HG03469 (cell line): ENCODE measurements around the gene POM121.
"Not testable (repeated sequence)": the region's sequence is repeated elsewhere in the genome, so short reads cannot be mapped to it uniquely, and the experiment has no call there.

Experiments
- ATAC-seq: cut with Tn5 transposase; IDR thresholded peaks from one replicate; pipeline ENCODE4 v1.9.1; 2021; ENCODE audit warnings: mild to moderate bottlenecking, moderate library complexity, moderate number of reproducible peaks; ENCODE audit not compliant: unreplicated experiment

POM121 gene

DNA sequence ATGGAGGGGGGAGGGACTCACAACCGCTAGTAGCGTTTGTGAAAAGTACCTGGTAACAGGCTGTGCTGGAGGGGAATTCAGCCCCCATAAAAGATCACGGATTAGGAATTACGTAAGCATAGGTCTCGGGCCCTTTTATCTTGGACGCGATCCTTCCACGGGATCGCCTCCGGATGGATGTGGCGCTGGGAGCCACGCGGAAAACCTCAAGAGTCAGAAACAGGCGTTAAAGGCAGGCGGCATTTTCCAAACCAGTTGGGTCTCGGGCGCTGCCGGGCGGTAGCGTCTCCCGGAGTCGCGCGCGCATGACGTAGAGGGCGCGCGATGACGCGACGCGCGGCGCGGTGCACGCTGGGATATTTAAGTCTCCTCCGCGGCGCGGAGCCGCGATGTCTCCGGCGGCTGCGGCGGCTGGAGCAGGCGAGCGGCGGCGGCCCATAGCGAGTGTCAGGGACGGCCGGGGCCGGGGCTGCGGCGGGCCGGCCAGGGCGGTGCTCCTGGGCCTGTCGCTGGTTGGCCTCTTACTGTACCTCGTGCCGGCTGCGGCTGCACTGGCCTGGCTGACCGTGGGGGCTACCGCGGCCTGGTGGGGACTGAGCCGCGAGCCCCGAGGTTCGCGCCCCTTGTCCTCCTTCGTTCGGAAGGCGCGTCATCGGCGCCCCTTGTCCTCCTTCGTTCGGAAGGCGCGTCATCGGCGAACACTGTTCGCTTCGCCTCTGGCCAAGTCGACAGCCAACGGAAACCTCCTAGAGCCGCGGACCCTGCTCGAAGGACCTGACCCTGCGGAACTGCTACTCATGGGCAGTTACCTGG is at the start of gene POM121:
POM121 (plus strand) TSS at position 363 of the 813 bp plus-strand sequence; CDS start at position 390, 27 bp downstream.
- peak; percentile 66 for ATAC-seq

DNA sequence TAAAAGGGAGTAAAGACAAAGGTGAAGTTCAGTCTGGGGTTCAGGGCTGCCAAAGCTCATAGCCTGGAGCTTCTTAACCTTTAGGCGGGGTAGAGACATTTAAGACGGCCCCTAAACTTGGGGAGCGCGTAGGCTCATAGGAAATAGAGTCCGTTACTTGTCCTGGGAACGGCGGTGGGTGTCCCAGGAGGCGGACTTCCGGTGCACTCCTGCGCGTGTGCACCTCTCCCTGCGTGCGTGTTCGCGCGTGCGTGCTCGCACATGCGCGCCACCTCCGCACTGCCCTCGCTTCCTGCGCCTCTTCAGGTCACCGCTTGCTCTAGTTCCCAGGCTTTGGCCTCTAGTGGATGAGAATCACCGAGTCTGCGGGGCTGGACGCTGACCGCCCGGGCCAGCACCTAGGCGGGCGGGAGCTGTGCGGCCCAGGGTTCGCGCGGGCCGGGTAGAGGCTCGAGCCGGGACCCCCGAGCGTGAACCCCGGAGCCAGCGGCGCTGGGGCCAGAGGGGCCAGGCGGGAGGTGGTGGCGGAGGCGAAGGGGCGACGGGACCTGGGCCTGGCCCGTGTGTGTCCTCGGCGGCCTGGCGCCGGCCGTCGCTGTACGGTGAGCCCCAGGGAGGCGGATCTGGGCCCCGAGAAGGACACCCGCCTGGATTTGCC is 45.7 kb upstream of the POM121 start:
- peak; percentile 99 for ATAC-seq

DNA sequence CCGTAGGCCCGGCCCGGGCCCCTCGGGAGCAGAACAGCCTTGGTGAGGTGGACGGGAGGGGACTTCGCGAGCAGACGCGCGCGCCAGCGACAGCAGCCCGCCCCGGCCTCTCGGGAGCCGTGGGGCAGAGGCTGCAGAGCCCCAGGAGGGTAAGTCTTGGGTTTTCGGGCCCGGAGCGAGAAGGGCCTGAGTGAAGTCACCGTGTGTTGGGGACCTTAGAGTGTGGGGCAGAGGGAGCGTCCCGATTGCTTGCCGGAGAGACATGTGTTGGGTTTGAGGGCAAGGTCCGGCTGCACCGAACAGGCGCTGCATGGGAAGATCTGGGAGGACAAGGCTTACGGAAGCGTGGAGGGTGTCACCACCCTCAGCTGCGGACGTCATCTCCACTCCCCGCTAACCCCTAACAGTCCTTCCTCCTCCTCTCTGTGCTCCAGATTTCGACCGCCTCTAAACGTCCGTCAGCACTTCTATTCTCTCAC is 45.1 kb upstream of the POM121 start:
- ATAC-seq: not testable (repeated sequence)

DNA sequence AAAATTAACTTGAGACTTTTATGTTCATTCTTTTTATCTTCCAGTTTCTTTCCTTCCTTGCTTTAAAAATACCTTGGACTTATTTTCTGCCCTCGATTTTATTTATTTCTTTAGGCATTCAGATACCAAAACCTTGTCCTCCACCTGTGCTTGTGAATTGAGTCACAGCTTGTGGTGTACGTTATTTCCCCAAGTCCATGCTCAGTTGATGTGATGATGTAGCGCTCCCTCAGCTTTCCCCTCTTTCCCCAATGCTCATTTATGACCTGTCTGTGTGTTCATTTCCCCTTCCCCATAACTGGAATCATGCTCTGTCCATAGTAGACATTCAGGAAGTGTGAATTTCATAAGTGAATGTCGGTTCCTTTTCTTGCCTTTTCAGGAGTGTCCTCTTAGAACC is 33.1 kb upstream of the POM121 start:
- not testable (repeated sequence) for ATAC-seq

DNA sequence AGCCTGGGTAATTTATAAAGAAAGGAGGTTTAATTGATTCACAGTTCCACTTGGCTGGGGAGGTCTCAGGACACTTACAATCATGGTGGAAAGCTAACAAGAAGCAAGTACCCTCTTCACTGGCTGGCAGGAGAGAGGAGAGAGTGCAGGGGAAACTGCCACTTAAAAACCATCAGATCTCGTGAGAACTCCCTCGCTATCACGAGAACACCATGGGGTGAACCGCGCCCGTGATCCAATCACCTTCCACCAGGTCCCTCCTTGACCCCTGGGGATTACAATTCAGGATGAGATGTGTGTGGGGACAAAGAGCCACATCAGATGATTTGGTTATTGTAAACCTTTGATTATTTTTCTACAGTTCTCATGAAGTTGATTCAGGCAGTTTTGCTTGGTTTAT is 20.2 kb upstream of the POM121 start:
- not testable (repeated sequence) for ATAC-seq

DNA sequence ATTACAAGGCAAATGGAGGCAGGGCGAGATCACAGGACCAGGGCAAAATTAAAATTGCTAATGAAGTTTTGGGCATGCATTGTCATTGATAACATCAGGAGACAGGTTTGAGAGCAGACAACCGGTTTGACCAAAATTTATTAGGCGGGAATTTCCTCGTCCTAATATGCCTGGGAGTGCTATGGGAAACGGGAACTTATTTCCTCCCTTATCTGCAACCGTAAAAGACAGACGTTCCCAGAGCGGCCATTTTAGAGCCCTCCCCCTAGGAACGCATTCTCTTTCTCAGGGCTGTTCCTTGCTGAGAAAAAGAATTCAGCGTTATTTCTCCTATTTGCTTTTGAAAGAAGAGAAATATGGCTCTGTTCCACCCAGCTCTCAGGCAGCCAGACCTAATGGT is 16.5 kb upstream of the POM121 start:
- not testable (repeated sequence) for ATAC-seq

DNA sequence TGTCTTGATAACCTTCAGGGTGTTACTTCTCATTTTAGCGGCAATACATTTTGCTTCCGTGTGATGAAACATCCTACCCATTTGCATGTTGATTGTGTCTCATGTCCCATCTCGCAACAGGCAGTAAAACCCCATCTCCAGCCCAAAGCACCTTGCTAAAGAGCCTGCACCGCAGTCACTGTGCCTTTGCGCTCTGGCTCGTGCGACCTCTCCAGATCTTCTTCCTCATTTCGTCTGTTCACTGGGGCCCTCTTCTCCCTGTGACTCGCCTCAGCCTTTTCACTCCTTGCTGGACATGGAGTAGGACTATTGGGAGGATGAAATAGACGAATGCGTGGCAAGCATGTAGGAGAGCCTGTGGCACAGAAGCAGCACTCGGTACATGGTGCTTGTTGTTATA is 13.5 kb upstream of the POM121 start:
- not testable (repeated sequence) for ATAC-seq

DNA sequence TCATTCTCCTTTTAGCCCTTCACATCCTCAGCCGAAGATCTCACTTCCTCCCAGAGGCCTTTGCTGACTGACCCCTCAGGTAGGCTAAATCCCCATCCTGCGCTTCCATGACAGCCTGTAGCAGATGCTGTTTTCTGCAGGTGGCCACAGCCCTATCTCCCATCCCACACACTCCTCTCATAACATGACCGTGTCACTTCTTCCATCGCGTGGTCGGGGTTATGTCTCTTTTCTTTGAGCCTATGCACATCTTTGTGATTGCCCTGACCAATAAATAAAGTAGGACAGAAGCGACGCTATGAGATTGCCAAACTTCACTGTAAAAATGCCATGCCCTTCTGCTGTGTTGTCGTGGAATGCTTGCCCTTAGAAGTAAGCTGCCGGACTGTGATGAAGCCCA is 11.1 kb upstream of the POM121 start:
- not testable (repeated sequence) for ATAC-seq

DNA sequence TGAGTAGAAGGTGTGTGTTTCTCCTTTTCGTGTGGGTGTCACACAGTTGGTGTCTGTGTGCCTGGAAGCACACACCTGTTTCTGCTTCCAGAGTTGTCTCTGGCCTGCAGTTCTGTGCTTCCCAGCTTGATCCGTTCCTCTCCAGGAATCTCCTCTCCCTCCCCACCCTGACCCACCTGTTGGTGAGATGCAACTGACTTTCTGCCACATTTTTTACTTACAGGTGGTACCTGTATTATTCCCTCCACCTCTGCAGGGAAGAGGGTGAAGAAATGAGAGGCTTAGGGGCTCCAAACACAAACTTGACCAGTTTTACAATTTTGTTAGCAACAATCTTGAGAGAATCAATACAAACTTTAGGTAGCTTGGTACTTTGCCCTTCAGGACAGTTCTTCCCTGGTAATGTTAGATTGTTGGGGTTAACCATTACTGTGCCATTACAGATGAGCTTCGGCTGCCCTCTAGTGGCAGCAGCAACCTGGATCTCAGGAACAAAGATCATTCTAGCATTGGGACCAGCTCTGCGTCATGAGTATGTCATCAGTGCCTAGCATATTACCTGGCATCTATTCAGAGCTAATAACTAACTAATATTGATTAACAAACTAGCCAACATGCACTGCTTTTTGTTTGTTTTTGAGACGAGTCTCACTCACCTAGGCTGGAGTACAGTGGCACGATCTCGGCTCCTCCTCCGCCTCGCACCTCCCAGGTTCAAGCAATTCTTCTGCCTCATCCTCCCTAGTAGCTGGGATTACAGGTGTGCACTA is 10.0 kb upstream of the POM121 start:
- peak; percentile 78 for ATAC-seq

DNA sequence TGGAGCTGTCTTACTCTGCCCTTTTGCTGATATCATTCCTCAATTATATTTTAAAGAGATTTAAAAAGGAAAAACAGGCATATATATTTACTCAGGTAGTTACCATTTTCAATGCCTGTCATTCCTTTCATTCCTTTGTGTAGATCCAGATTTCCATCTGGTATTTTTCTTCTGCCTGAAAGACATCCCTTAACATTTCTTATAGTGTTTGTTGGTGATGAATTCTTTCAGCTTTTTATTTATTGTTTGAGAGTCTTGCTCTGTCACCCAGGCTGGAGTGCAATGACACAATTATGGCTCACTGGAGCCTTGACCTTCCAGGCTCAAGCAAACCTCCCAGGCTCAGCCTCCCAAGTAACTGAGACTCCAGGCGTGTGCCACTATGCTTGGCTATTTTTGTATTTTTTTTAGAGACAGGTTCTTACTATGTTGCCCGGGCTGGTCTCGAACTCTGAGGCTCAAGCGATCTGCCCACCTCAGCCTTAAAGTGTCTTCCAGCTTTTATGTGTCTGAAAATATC is 5.6 kb upstream of the POM121 start:
- no peak for ATAC-seq

DNA sequence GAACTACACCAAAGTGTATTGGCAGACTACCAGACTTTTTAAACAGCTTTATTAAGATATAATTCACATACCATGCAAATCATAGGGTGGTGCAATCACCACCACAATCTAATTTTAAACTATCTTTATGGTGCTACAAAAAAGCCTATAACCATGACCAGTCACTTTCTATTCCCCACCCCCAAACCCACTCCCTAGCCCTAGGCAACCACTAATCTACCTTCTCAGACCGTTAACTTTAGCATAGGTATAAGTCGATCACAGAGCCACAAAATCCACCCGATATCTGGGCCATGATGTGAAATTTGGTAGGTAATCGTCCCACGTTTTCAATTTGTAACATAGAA is 536 bp upstream of the POM121 start:
- ATAC-seq: peak; percentile 3

DNA sequence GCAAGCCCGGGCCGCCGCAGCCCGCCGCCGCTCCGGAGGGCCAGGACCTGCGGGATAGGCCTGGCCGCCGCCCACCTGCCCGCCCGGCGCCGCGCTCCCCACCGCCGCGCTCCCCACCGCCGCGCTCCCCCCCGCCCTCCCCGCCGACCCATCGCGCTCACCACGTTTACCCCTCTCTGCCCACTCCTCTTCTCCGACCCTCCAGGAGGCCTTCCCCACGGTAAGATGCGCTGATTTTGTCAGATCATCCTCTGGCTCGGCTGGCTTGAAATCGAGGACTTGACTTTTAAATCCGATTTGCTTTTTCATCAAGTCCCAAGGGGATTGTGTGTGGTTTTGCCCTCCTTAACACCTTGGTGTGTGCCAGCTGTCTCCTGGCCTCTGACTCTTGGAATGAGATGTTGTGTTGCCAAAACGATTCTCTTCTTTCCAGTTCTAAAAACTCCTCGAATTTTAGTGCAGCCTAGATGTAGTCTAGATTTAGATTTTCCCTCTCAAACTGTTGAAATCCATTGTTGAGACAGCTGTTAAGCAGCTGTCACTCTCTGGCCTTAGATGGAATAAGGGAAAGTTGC is 738 bp downstream of the POM121 start:
- no peak for ATAC-seq

DNA sequence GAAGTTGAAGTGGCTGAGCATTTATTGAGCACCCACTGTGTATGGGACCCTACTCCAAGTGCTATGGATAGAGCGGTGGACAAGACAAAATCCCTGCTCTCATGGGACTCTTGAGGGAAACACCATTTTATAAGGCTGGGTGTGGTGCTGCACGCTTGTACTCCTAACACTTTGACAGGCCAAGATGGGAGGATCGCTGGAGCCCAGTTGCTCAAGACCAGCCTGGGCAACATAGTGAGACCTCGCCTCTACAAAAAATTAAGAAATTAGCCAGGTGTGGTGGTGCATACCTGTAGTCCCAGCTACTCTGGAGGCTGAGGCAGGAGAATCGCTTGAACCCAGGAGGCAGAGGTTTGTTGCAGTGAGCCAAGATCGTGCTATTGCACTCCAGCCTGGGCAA is 2.9 kb downstream of the POM121 start:
- not testable (repeated sequence) for ATAC-seq

DNA sequence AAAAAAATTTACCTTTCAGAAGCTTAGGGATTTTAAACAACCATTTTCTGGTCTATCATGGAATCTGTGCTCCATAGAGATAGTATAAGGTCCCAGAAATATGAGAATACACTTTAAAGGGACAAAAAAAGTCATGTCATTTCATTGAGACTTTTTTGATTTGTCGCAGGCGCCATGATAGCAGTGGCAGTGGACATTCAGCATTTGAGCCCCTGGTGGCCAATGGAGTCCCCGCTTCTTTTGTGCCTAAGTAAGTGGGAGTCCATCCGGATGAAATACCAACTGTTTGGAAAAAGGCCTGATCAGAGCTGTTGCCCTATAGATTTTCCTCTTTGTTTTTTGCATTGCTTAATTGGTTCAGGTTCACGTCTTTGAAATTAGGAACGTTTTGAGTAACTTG is 3.3 kb downstream of the POM121 start:
- not testable (repeated sequence) for ATAC-seq

DNA sequence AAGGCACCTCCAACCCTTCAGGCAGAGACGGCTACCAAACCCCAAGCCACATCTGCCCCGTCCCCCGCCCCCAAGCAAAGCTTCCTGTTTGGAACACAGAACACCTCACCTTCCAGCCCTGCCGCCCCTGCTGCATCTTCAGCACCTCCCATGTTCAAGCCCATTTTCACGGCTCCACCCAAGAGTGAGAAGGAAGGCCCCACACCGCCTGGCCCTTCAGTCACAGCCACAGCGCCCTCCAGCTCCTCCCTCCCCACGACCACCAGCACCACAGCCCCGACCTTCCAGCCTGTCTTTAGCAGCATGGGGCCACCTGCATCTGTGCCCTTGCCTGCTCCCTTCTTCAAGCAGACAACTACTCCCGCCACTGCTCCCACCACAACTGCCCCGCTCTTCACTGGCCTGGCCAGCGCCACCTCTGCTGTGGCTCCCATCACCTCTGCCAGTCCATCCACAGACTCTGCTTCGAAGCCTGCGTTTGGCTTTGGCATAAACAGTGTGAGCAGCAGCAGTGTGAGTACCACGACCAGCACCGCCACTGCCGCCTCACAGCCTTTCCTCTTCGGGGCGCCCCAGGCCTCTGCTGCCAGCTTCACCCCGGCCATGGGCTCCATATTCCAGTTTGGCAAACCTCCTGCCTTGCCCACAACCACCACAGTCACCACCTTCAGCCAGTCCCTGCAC is 17.3 kb downstream of the POM121 start:
- ATAC-seq: not testable (repeated sequence)

DNA sequence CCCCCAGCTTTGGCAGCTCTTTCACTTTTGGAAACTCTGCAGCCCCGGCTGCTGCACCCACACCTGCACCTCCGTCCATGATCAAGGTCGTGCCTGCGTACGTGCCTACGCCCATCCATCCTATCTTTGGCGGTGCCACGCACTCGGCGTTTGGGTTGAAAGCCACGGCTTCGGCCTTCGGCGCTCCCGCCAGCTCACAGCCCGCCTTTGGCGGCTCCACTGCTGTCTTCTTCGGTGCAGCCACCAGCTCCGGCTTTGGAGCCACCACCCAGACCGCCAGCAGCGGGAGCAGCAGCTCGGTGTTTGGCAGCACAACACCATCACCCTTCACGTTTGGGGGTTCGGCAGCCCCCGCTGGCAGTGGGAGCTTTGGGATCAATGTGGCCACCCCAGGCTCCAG is 18.1 kb downstream of the POM121 start:
- ATAC-seq: not testable (repeated sequence)

DNA sequence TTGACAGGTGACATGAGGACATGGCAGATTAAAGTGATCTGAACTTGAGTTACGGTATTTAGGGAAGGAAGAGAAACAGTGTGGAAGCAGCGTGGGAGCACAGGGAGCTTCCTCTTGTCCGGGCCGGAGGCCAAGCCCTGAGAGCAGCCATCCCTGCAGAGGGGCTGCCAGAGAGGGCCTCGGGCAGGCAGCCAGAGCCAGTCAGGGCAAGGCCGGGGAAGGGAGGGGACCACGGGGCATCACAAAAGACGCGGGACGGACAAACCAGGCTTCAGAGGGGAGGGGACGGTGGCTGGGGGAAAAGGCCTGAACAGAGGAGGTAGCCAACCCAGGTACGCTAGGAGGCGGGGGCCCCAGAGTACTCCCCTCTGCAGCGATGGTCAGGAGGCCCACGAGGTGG is 20.0 kb downstream of the POM121 start:
- ATAC-seq: not testable (repeated sequence)

DNA sequence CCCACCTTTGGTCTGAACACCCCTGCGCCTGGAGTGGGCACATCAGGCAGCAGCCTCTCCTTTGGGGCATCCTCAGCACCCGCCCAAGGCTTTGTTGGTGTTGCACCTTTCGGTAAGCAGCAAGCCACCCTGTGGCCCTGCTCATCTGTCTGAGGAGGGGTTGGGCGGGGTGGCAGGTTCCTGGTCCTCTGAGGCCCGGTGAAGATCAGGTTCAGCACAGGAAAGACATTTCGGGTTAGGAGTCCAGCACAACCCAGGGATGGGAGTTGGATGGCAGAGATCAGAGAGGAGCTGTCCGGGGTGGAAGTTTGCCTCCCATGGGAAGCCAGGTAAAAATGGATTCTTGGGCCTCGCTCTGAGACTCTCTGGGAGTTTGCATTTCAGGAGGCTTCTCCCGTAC is 20.7 kb downstream of the POM121 start:
- ATAC-seq: not testable (repeated sequence)

DNA sequence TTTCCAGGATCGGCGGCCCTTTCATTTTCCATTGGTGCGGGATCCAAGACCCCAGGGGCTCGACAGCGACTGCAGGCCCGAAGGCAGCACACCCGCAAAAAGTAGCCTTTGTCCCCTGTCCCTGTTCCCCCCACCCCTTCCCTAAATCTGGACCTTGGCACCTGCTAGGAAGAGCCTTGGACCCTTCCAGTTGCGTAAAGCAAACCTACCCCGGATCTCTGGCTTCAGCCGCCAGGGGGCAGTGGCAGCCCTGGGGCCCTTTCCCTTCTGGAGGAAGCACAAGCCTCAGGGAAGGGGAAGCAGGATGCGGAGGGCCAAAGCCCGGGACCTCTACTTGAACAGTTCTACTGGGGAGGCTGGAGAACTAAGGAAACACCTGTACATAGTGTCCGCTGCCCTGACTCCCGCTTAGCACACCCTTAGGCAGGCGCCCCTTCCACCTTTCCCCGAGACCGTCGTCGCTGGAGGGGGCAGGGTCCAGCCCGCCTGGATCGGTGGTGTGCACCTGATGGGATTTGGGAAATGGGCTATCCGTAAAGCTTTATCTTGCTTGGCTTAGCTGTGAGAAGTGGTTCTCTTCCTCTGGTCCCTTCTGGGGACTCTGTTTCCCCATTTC is 21.3 kb downstream of the POM121 start:
- not testable (repeated sequence) for ATAC-seq

DNA sequence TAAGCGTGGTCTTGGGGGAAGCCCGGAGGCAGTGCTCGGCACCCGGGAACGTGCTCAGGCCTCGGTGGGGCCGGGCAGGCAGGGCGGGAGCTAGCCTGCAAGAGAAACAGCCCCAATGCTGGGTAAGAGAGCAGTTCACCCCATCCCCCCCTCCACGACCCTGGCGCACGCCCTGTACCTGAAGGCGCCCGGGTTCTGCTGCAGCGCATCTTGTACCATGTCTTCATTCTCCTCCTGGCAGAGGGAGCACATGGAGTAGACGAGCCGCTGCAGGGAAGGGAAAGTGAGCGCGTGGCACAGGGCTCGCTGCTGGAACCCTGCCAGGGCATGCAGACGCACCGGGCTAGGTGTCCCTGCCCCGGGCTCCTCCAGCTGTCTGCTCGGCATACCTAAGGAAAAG is 23.8 kb downstream of the POM121 start:
- ATAC-seq: not testable (repeated sequence)
